Stimulated activated CD8-positive, alpha-beta memory T cell treated with anti-CD3 and anti-CD28 coated beads, Interleukin-15, amount 100 ng/mL, for 24 hours (primary cell): ENCODE results near the gene CDKN2B.
"Not testable (repeated sequence)": the region's sequence is repeated elsewhere in the genome, so short reads cannot be mapped to it uniquely, and the experiment has no call there.

Experiments used
- DNase-seq: peaks from one replicate; pipeline ENCODE4 v3.0.0-alpha.2; 2020; ENCODE audit warnings: low read depth

Gene CDKN2B

GRCh38 chr9:22008717-22009505 lies at the start of gene CDKN2B:
CDKN2B (minus strand) TSS chr9:22009305; CDS start chr9:22008953, 352 bp downstream.
- DNase-seq: peak; percentile 47

GRCh38 chr9:22057972-22058371 lies 48.9 kb upstream of the CDKN2B start:
- not testable (repeated sequence) for DNase-seq

- DNase-seq: no peak
Measured at GRCh38 chr9:22056402-22056801, 47.3 kb upstream of the CDKN2B start.

- no peak for DNase-seq
Measured at GRCh38 chr9:22055090-22055489, 46.0 kb upstream of the CDKN2B start.

- DNase-seq: no peak
Measured at GRCh38 chr9:22054529-22054928, 45.4 kb upstream of the CDKN2B start.

- DNase-seq: no peak
Measured at GRCh38 chr9:22054076-22054475, 45.0 kb upstream of the CDKN2B start.

- no peak for DNase-seq
Measured at GRCh38 chr9:22053178-22053577, 44.1 kb upstream of the CDKN2B start.

- DNase-seq: no peak
Measured at GRCh38 chr9:22052376-22052945, 43.4 kb upstream of the CDKN2B start.

- DNase-seq: no peak
Measured at GRCh38 chr9:22050924-22051323, 41.8 kb upstream of the CDKN2B start.

- DNase-seq: no peak
Measured at GRCh38 chr9:22049411-22049810, 40.3 kb upstream of the CDKN2B start.

- DNase-seq: no peak
Measured at GRCh38 chr9:22047596-22047995, 38.5 kb upstream of the CDKN2B start.

- DNase-seq: no peak
Measured at GRCh38 chr9:22046243-22046885, 37.3 kb upstream of the CDKN2B start.

- DNase-seq: no peak
Measured at GRCh38 chr9:22045423-22045822, 36.3 kb upstream of the CDKN2B start.

GRCh38 chr9:22044583-22044982 lies 35.5 kb upstream of the CDKN2B start:
- DNase-seq: no peak

GRCh38 chr9:22043928-22044327 lies 34.8 kb upstream of the CDKN2B start:
- no peak for DNase-seq

GRCh38 chr9:22041775-22042174 lies 32.7 kb upstream of the CDKN2B start:
- DNase-seq: no peak

GRCh38 chr9:22041344-22041743 lies 32.2 kb upstream of the CDKN2B start:
- no peak for DNase-seq

- no peak for DNase-seq
Measured at GRCh38 chr9:22040760-22041159, 31.7 kb upstream of the CDKN2B start.

- DNase-seq: no peak
Measured at GRCh38 chr9:22039258-22039657, 30.2 kb upstream of the CDKN2B start.

- DNase-seq: no peak
Measured at GRCh38 chr9:22037954-22038690, 29.0 kb upstream of the CDKN2B start.

GRCh38 chr9:22036866-22037626 lies 27.9 kb upstream of the CDKN2B start:
- DNase-seq: no peak

GRCh38 chr9:22035591-22036011 lies 26.5 kb upstream of the CDKN2B start:
- DNase-seq: no peak
